ENCODE results near the gene SRBD1. TPM values are rescaled to one million over a fixed set of nuclear protein-coding genes. Genes with fewer than 3 reads are reported as not detected.
A peak's percentile ranks its signal among the peaks of the same experiment; 100 is the strongest.

SRBD1 gene
- total and polyA plus RNA-seq, 2 experiments from 2014 or later, result 27.4 to 46.3 TPM

GRCh38 chr2:45631319-45631718 lies 20.3 kb upstream of the SRBD1 start:
- Histone ChIP-seq H3K4me2 (no peak overlapping the region), H3K27me3 (ENCODE audit: insufficient read depth) (no peaks in the 10 kb centered on the region), H3K4me3 (no peak overlapping the region), H3K27ac (ENCODE audit: low read depth) (no peak overlapping the region), H3K36me3 (ENCODE audit: insufficient read depth) (no peaks in the 10 kb centered on the region), H3F3A (replicated peaks; ENCODE audit: low read depth) (no peaks in the 10 kb centered on the region), H2AFZ (peak overlapping the region; percentile 72; the same call in 1 of the 2 replicates), H3K4me1 (ENCODE audit: insufficient read depth) (peaks cover 17% of the 10 kb centered on the region), H3K9me2 (ENCODE audit: insufficient read depth) (no peaks in the 10 kb centered on the region), H4K20me1 (replicated peaks; ENCODE audit: insufficient read depth) (no peaks in the 10 kb centered on the region), H3K79me2 (replicated peaks; ENCODE audit: insufficient read depth) (no peaks in the 10 kb centered on the region)
- peaks cover 5% of the 10 kb centered on the region for H3K27me3 Mint-ChIP-seq (ENCODE audit: insufficient read depth, low read depth, poor library complexity)
- H3K36me3 Mint-ChIP-seq (ENCODE audit: low read depth), result no peaks in the 10 kb centered on the region
- peaks cover 21% of the 10 kb centered on the region for H3K4me1 Mint-ChIP-seq
- ATAC-seq, result peak; percentile 91
- TF ChIP-seq ETS1 (IDR thresholded peaks at IDR 0.05) (no peak), NANOG (IDR thresholded peaks at IDR 0.05; ENCODE audit: borderline replicate concordance) (no peak), JUNB (IDR thresholded peaks at IDR 0.05; ENCODE audit: unreplicated experiment) (no peak), POLR2AphosphoS5 (IDR thresholded peaks at IDR 0.05; ENCODE audit: low read depth) (no peak), STAT1 (IDR thresholded peaks at IDR 0.05; ENCODE audit: unreplicated experiment) (no peak), ZNF114 (CRISPR knock-in tag; IDR thresholded peaks at IDR 0.05) (no peak), EZH2phosphoT487 (IDR thresholded peaks at IDR 0.05; ENCODE audit: unreplicated experiment) (no peak), ZNF331 (CRISPR knock-in tag; IDR thresholded peaks at IDR 0.05; ENCODE audit: low read depth) (no peak), EZH2 (IDR thresholded peaks at IDR 0.05; ENCODE audit: low read depth, unreplicated experiment) (no peak), CREB1 (CRISPR knock-in tag; IDR thresholded peaks at IDR 0.05; ENCODE audit: low read depth) (no peak)
- TF ChIP-seq, protein P1, sequence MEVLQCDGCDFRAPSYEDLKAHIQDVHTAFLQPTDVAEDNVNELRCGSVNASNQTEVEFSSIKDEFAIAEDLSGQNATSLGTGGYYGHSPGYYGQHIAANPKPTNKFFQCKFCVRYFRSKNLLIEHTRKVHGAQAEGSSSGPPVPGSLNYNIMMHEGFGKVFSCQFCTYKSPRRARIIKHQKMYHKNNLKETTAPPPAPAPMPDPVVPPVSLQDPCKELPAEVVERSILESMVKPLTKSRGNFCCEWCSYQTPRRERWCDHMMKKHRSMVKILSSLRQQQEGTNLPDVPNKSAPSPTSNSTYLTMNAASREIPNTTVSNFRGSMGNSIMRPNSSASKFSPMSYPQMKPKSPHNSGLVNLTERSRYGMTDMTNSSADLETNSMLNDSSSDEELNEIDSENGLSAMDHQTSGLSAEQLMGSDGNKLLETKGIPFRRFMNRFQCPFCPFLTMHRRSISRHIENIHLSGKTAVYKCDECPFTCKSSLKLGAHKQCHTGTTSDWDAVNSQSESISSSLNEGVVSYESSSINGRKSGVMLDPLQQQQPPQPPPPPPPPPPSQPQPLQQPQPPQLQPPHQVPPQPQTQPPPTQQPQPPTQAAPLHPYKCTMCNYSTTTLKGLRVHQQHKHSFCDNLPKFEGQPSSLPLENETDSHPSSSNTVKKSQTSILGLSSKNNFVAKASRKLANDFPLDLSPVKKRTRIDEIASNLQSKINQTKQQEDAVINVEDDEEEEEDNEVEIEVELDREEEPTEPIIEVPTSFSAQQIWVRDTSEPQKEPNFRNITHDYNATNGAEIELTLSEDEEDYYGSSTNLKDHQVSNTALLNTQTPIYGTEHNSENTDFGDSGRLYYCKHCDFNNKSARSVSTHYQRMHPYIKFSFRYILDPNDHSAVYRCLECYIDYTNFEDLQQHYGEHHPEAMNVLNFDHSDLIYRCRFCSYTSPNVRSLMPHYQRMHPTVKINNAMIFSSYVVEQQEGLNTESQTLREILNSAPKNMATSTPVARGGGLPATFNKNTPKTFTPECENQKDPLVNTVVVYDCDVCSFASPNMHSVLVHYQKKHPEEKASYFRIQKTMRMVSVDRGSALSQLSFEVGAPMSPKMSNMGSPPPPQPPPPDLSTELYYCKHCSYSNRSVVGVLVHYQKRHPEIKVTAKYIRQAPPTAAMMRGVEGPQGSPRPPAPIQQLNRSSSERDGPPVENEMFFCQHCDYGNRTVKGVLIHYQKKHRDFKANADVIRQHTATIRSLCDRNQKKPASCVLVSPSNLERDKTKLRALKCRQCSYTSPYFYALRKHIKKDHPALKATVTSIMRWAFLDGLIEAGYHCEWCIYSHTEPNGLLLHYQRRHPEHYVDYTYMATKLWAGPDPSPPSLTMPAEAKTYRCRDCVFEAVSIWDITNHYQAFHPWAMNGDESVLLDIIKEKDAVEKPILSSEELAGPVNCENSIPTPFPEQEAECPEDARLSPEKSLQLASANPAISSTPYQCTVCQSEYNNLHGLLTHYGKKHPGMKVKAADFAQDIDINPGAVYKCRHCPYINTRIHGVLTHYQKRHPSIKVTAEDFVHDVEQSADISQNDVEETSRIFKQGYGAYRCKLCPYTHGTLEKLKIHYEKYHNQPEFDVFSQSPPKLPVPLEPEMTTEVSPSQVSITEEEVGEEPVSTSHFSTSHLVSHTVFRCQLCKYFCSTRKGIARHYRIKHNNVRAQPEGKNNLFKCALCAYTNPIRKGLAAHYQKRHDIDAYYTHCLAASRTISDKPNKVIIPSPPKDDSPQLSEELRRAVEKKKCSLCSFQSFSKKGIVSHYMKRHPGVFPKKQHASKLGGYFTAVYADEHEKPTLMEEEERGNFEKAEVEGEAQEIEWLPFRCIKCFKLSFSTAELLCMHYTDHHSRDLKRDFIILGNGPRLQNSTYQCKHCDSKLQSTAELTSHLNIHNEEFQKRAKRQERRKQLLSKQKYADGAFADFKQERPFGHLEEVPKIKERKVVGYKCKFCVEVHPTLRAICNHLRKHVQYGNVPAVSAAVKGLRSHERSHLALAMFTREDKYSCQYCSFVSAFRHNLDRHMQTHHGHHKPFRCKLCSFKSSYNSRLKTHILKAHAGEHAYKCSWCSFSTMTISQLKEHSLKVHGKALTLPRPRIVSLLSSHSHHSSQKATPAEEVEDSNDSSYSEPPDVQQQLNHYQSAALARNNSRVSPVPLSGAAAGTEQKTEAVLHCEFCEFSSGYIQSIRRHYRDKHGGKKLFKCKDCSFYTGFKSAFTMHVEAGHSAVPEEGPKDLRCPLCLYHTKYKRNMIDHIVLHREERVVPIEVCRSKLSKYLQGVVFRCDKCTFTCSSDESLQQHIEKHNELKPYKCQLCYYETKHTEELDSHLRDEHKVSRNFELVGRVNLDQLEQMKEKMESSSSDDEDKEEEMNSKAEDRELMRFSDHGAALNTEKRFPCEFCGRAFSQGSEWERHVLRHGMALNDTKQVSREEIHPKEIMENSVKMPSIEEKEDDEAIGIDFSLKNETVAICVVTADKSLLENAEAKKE (CRISPR knock-in tag; IDR thresholded peaks at IDR 0.05), result no peak
- DNase-seq (ENCODE audit: low spot score), result no peak
- H3K4me3 Mint-ChIP-seq, result no peak overlapping the region
- H3K27ac Mint-ChIP-seq, result peak overlapping the region; percentile 92
- H3K9me3 Mint-ChIP-seq, result no peaks in the 10 kb centered on the region
